Endothelial cell of umbilical vein (primary cell): Measurements from ENCODE around the gene GPA33. TPM values are rescaled to one million over a fixed set of nuclear protein-coding genes. Genes with fewer than 3 reads are reported as not detected.

ENCODE experiments used
- BruUV-seq: library from RNA; stranded (reverse); fragments of 400-500 nt; replicated peaks from 2 replicates; lab custom pipeline; 2021; lab: Mats Ljungman, UMichigan
- CTCF ChIA-PET: fragments of 300-600, 350-600 bp; sonication (Branson Sonifier 250); formaldehyde crosslinking; loops from one replicate; lab custom pipeline; 2021; ENCODE audit warnings: antibody characterized with exemption, inconsistent platforms; lab: Charles Lee
- POLR2A ChIA-PET: fragments of 300-600, 350-600 bp; sonication (Branson Sonifier 250); formaldehyde crosslinking; loops from one replicate; lab custom pipeline; 2021; ENCODE audit warnings: antibody characterized with exemption, inconsistent platforms; lab: Charles Lee
- DNase-seq: peaks from one replicate; pipeline ENCODE4 v3.0.0-alpha.2; 2011; ENCODE audit warnings: low read depth, low spot score
- FAIRE-seq: peaks from 2 replicates; lab custom pipeline; 2011; peaks lifted over from hg19 to GRCh38; lab: Jason Lieb, UNC
- H2AFZ ChIP-seq: 2 replicates; pipeline ENCODE4 v1.6.0; 2012; ENCODE audit warnings: low read depth, low read length, control low read depth, inconsistent platforms
- H3K27ac ChIP-seq: 2 replicates; pipeline ENCODE4 v1.5.1; 2011; ENCODE audit warnings: low read depth, mild to moderate bottlenecking, control low read depth, low read length, moderate library complexity; ENCODE audit not compliant: insufficient read depth
- H3K27me3 ChIP-seq, 2 experiments: 2 replicates each; pipeline versions ENCODE4 v1.6.0 to v1.6.1; 2011; ENCODE audit warnings: low read length in 2 of 2, mixed read lengths in 1 of 2; ENCODE audit not compliant: control insufficient read depth in 2 of 2, insufficient read depth in 2 of 2
- H3K36me3 ChIP-seq, 2 experiments: 2 replicates in 1 of 2; 3 replicates in 1 of 2; pipeline ENCODE4 v1.5.1; 2011; ENCODE audit warnings: low read length in 2 of 2, mild to moderate bottlenecking in 1 of 2, moderate library complexity in 1 of 2; ENCODE audit not compliant: control insufficient read depth in 2 of 2, insufficient read depth in 2 of 2; ENCODE audit errors: extremely low read depth in 1 of 2
- H3K4me1 ChIP-seq: 3 replicates; pipeline ENCODE4 v1.5.1; 2011; ENCODE audit warnings: mild to moderate bottlenecking, low read length; ENCODE audit not compliant: control insufficient read depth, insufficient read depth; ENCODE audit errors: extremely low read depth
- H3K4me2 ChIP-seq: 2 replicates; pipeline ENCODE4 v1.6.1; 2011; ENCODE audit warnings: low read length, control low read depth, mixed read lengths; ENCODE audit not compliant: insufficient read depth
- H3K4me3 ChIP-seq, 3 experiments: fragments of 200-600 bp in 1 of 3; sonication (generic), shearing (Covaris generic) in 1 of 3; replicated peaks in 1 of 3; 2 replicates each; pipeline ENCODE4 v1.5.1; 2011 to 2016; ENCODE audit warnings: control low read depth in 3 of 3, low read length in 3 of 3, mild to moderate bottlenecking in 2 of 3, inconsistent platforms in 1 of 3, low read depth in 1 of 3, moderate library complexity in 1 of 3; ENCODE audit not compliant: insufficient read depth in 1 of 3
- H3K79me2 ChIP-seq: 2 replicates; pipeline ENCODE4 v1.6.0; 2012; ENCODE audit warnings: low read length, inconsistent platforms; ENCODE audit not compliant: control insufficient read depth, insufficient read depth
- H3K9ac ChIP-seq: replicated peaks from 2 replicates; pipeline ENCODE3; 2011; ENCODE audit warnings: low read length, control low read depth; ENCODE audit not compliant: insufficient read depth; ENCODE audit errors: extremely low read depth
- H3K9me1 ChIP-seq: replicated peaks from 3 replicates; pipeline ENCODE4 v1.6.0; 2011; ENCODE audit warnings: mild to moderate bottlenecking, low read length; ENCODE audit not compliant: control insufficient read depth, insufficient read depth; ENCODE audit errors: extremely low read depth
- H3K9me3 ChIP-seq: replicated peaks from 2 replicates; pipeline ENCODE4 v1.5.1; 2012; ENCODE audit warnings: low read length, inconsistent platforms; ENCODE audit not compliant: control insufficient read depth, insufficient read depth
- H4K20me1 ChIP-seq: replicated peaks from 2 replicates; pipeline ENCODE3; 2011; ENCODE audit warnings: mild to moderate bottlenecking, low read length; ENCODE audit not compliant: control insufficient read depth, insufficient read depth; ENCODE audit errors: extremely low read depth
- CTCF ChIP-seq, 2 donors: IDR thresholded peaks; 1 replicate in 1 of 2; 2 replicates in 1 of 2; pipeline ENCODE4 v1.5.1; 2011; ENCODE audit warnings: low read length in 2 of 2, mild to moderate bottlenecking in 2 of 2, moderate library complexity in 2 of 2, control low read depth in 1 of 2, inconsistent platforms in 1 of 2, low read depth in 1 of 2; ENCODE audit not compliant: insufficient read depth in 1 of 2; ENCODE audit errors: extremely low read depth in 1 of 2
- EZH2 ChIP-seq: IDR thresholded peaks from 2 replicates; pipeline ENCODE4 v1.6.1; 2012; ENCODE audit warnings: borderline replicate concordance, low read depth, mild to moderate bottlenecking, moderate library complexity, low read length, inconsistent platforms; ENCODE audit not compliant: severe bottlenecking
- FOS ChIP-seq: IDR thresholded peaks from 2 replicates; pipeline ENCODE4 v1.6.1; 2011; ENCODE audit warnings: mild to moderate bottlenecking, low read length, moderate library complexity, borderline replicate concordance; ENCODE audit not compliant: insufficient read depth
- GATA2 ChIP-seq: IDR thresholded peaks from 2 replicates; pipeline ENCODE4 v1.7.0; 2011; ENCODE audit warnings: low read depth, mild to moderate bottlenecking, moderate library complexity, mixed read lengths, low read length; ENCODE audit not compliant: insufficient read length, insufficient read depth
- JUN ChIP-seq: IDR thresholded peaks from 2 replicates; pipeline ENCODE4 v1.6.1; 2011; ENCODE audit warnings: borderline replicate concordance, low read depth; ENCODE audit not compliant: insufficient read length, insufficient read depth
- MAX ChIP-seq: IDR thresholded peaks from 2 replicates; pipeline ENCODE4 v1.6.1; 2011; ENCODE audit not compliant: insufficient read depth, insufficient read length
- MYC ChIP-seq: IDR thresholded peaks from one replicate; pipeline ENCODE4 v1.6.1; 2011; ENCODE audit warnings: mild to moderate bottlenecking, low read depth, low read length
- POLR2A ChIP-seq: IDR thresholded peaks from 2 replicates; pipeline ENCODE4 v1.6.1; 2012; ENCODE audit warnings: low read depth, mild to moderate bottlenecking, control low read depth, low read length
- POLR2AphosphoS5 ChIP-seq: IDR thresholded peaks from 2 replicates; pipeline ENCODE4 v1.6.1; 2012; ENCODE audit warnings: low read depth, mild to moderate bottlenecking, control low read depth, low read length, moderate library complexity; ENCODE audit not compliant: insufficient read depth
- dilution Hi-C: fragments of 300-500 bp; cut with MboI; formaldehyde crosslinking; loops from one replicate; pipeline ENCODE4 v1.15.0; 2019; ENCODE audit warnings: low sequenced_read_pairs; ENCODE audit not compliant: extremely low pct_ligation_motif_present
- intact Hi-C: fragments of 100-400 bp; cut with micrococcal nuclease; formaldehyde crosslinking; loops from one replicate; pipeline ENCODE4 v1.10.0; 2022
- polyA plus RNA-seq, 4 experiments: library from polyadenylated mRNA; depleted of rRNA in 3 of 4; stranded (reverse) in 3 of 4; unstranded in 1 of 4; fragments of >200 nt; gene quantifications; 2 replicates each; pipeline versions ENCODE4 v1.2.1 to v1.2.3, GENCODE V29; 2011 to 2012; ENCODE audit warnings: missing spikeins in 1 of 4
- total RNA-seq: library from RNA; stranded (reverse); gene quantifications from 2 replicates; pipeline ENCODE4 v1.2.3, GENCODE V29; 2021

GPA33 gene
- total and polyA plus RNA-seq, 2 donors (not counting 3 experiments of a cell fraction or from before 2014, with no cell fraction given), result not detected

- CTCF ChIA-PET, result interaction anchor here (0.6 kb wide), 1 partner anchor 604 kb away, joined by 4 read pairs; no protein-coding TSS in a partner anchor
- no peak overlapping the region for H2AFZ ChIP-seq
- no peak for TF ChIP-seq MAX
- no peak for TF ChIP-seq FOS
- TF ChIP-seq GATA2, result no peak
- no peak for TF ChIP-seq CTCF (IDR thresholded peaks at IDR 0.05; ENCODE audit: extremely low read depth in 1 of 2, insufficient read depth in 1 of 2, low read depth in 1 of 2, low read length in 2 of 2)
- no peak for TF ChIP-seq JUN
- TF ChIP-seq MYC, result no peak
- no peak for TF ChIP-seq POLR2AphosphoS5
- TF ChIP-seq POLR2A, result no peak
- no peak for TF ChIP-seq EZH2
- H3K9ac ChIP-seq, result no peak overlapping the region
- no peak for FAIRE-seq
- DNase-seq, result no peak
- no peaks in the 10 kb centered on the region for H4K20me1 ChIP-seq
- H3K27ac ChIP-seq, result no peak overlapping the region
- H3K4me2 ChIP-seq, result no peak overlapping the region
- BruUV-seq, result no TSS peak
- no peaks in the 10 kb centered on the region for H3K79me2 ChIP-seq
- H3K27me3 ChIP-seq, result peaks cover 0 to 2% of the 10 kb centered on the region in 2 experiments
- no peaks in the 10 kb centered on the region for H3K4me1 ChIP-seq
- dilution Hi-C loops (no loop called here), intact Hi-C loops (no loop called here)
- no peak overlapping the region for H3K4me3 ChIP-seq
- no peaks in the 10 kb centered on the region for H3K9me3 ChIP-seq
- no peaks in the 10 kb centered on the region for H3K9me1 ChIP-seq
- POLR2A ChIA-PET, result no interaction called here
- H3K36me3 ChIP-seq, result no peaks in the 10 kb centered on the region
These were observed 14.0 kb downstream of the GPA33 start for GRCh38 chr1:167076136-167076710.
